ENCODE data around the gene RHBDL3.

Gene RHBDL3

DNA sequence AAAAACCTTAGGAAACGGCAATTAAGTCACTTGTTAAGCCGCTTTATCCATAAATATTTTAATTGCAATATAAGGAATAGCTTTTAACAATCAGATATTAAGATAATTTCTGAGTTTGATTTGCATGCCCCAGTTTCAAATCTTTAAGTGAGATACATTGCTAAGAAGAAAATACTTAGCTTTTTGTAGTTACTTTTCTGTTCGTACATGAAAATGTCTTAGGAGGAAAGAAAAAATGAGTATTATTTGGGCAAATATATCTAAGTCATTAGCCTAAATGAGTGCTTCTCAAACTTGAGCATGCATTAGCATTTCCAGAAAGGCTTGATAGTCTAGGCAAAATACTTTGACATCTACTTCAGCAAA, 90.7 kb downstream of the RHBDL3 start:
- no peak for DNase-seq (ENCODE audit: low read depth in 2 of 2, low spot score in 1 of 2)

DNA sequence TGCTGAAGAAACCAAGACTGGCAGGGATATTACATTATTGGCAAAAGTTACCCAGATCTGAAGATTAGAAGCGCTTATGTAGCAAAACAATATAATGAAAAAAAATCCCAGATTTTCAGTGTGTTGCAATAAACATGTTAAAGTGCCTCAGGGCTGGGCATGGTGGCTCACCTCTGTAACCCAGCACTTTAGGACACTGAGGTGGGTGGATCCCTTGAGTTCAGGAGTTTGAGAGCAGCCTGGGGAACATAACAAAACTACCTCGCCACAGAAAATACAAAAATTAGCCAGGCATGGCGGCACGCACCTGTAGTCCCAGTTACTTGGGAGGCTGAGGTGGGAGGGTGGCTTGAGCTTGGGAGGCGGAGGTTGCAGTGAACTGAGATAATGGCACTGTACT, 91.1 kb downstream of the RHBDL3 start:
- DNase-seq (ENCODE audit: low read depth in 2 of 2, low spot score in 1 of 2), result no peak

- no peak for DNase-seq (ENCODE audit: low read depth in 2 of 2, low spot score in 1 of 2)
Measured at GRCh38 chr17:32357615-32358014, 92.0 kb downstream of the RHBDL3 start.

- no peak for DNase-seq (ENCODE audit: low read depth in 2 of 2, low spot score in 1 of 2)
Measured at GRCh38 chr17:32361270-32361669, 95.6 kb downstream of the RHBDL3 start.

DNA sequence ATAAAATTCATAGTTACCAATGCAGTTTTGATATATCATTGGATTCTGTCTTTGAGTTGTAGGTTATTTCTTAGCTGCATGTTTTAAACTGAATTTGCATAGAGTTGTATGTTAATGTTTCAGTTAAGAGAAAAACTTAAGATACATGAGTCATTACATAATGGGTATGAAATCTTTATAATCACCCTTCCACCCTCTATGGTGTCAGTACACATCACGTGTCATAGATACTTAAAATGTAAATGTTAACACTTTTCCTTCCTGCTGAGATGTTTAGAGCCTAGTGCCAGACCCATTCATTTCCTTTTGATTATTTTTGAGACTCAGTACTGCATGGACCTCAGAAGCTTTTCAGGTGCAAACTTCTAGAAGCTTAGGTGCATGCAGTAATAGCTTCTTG, 104.8 kb downstream of the RHBDL3 start:
- DNase-seq (ENCODE audit: low read depth in 2 of 2, low spot score in 1 of 2), result no peak
